ENCODE results near the gene FOXP1. TPM values are rescaled to one million over a fixed set of nuclear protein-coding genes. Genes with fewer than 3 reads are reported as not detected.
A peak's percentile ranks its signal among the peaks of the same experiment; 100 is the strongest.

The FOXP1 gene
- total and polyA plus RNA-seq, 8 donors = 13.4 to 74.1 (median 44.1) TPM

DNA sequence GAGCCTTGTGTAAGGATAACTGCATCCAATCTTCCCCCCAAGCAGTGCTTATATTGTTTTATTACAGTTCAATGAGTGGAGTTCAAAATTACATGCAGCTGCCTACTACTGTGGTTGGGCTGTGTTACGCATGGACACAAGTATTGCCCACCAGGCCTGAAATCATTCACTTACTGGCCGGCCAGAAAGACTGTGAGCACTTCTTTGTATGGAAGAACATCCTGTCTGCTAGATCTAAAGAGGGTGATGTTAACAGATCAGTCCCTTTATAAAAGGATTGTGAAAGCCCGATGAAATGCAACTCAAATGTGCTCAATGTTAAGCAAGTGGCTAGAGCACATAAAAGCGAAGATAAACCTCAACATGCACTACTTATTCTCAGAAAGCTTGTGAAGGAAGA is 132.5 kb downstream of the FOXP1 start:
- intact Hi-C loops (cut with DNase I) = no loop called here
- Histone ChIP-seq H3K27me3 (no peaks in the 10 kb centered on the region), H3K4me3 (no peak overlapping the region), H3K36me3 (no peaks in the 10 kb centered on the region), H3K4me1 (peaks cover 0 to 52% (median 15%) of the 10 kb centered on the region in 3 donors), H3K9me3 (no peaks in the 10 kb centered on the region), H3K27ac (no peak overlapping the region)
- ATAC-seq (no peak), FAIRE-seq (no peak), DNase-seq (no peak)
- TF ChIP-seq, protein P1, sequence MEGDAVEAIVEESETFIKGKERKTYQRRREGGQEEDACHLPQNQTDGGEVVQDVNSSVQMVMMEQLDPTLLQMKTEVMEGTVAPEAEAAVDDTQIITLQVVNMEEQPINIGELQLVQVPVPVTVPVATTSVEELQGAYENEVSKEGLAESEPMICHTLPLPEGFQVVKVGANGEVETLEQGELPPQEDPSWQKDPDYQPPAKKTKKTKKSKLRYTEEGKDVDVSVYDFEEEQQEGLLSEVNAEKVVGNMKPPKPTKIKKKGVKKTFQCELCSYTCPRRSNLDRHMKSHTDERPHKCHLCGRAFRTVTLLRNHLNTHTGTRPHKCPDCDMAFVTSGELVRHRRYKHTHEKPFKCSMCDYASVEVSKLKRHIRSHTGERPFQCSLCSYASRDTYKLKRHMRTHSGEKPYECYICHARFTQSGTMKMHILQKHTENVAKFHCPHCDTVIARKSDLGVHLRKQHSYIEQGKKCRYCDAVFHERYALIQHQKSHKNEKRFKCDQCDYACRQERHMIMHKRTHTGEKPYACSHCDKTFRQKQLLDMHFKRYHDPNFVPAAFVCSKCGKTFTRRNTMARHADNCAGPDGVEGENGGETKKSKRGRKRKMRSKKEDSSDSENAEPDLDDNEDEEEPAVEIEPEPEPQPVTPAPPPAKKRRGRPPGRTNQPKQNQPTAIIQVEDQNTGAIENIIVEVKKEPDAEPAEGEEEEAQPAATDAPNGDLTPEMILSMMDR (IDR thresholded peaks at IDR 0.05) = no peak
- WGBS, 2 donors = 84 to 86% methylated on average over 4 of the region's 4 CpGs

DNA sequence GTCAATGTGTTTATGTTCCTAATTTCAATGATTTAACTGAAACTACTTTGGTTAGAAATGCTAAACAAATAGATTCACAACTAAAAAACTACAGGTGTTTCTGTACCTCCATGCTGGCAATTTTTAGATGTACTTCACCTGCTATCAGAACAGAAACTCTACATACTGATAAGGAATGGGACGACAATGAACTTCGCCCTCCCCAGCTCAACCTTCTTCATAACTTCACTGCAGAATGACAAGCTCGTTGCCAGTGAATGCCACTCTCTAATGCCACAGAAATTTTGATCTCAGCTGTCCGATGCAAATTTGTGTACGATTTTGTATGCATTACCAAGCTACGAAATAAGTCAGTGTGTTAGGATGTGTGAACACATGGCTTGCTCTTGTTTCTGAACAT is 133.4 kb downstream of the FOXP1 start:
- ATAC-seq (peak; percentile 41 to 83 (median 69)), DNase-seq (peak in 1 of 6 donors; percentile 35), FAIRE-seq (no peak)
- TF ChIP-seq, protein P1 (IDR thresholded peaks at IDR 0.05) = no peak
- no peaks in the 10 kb centered on the region for H3K27me3 ChIP-seq
- WGBS, 2 donors = 21 to 23% methylated on average over 6 of the region's 6 CpGs
- H3K36me3 ChIP-seq = no peaks in the 10 kb centered on the region
- intact Hi-C loops (cut with DNase I) = no loop called here
- H3K4me3 ChIP-seq = no peak overlapping the region
- peaks cover 0 to 51% (median 15%) of the 10 kb centered on the region in 3 donors for H3K4me1 ChIP-seq
- no peaks in the 10 kb centered on the region for H3K9me3 ChIP-seq
- peak overlapping the region in 2 of 4 donors; percentile 38 to 52 for H3K27ac ChIP-seq

DNA sequence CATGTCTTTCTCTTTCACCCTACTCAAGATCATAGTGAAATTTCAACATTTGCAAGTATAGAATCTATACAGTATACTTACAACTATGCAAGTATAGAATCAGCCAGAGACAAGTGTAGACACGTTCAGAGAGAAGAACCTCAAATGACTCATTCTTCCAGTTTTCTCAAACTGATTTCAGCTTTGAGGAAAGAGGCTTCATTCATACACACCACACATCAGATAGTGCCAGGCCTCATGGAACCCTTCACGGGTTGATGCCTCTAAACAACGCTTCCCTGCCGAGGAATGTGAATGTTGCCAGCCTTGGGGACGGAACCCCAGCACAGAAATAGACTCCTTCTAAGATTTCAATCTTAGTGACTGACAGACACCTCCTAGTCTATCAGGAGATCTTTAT is 135.7 kb downstream of the FOXP1 start:
- intact Hi-C loops (cut with DNase I) = no loop called here
- no peak overlapping the region for H3K4me3 ChIP-seq
- no peak overlapping the region for H3K27ac ChIP-seq
- no peak for ATAC-seq
- no peaks in the 10 kb centered on the region for H3K27me3 ChIP-seq
- no peak for DNase-seq
- no peak for FAIRE-seq
- no peaks in the 10 kb centered on the region for H3K36me3 ChIP-seq
- H3K9me3 ChIP-seq = no peaks in the 10 kb centered on the region
- TF ChIP-seq, protein P1 (IDR thresholded peaks at IDR 0.05) = no peak
- WGBS, 2 donors = 88 to 93% methylated on average over 5 of the region's 5 CpGs
- H3K4me1 ChIP-seq = peaks cover 0 to 39% (median 4%) of the 10 kb centered on the region in 3 donors

DNA sequence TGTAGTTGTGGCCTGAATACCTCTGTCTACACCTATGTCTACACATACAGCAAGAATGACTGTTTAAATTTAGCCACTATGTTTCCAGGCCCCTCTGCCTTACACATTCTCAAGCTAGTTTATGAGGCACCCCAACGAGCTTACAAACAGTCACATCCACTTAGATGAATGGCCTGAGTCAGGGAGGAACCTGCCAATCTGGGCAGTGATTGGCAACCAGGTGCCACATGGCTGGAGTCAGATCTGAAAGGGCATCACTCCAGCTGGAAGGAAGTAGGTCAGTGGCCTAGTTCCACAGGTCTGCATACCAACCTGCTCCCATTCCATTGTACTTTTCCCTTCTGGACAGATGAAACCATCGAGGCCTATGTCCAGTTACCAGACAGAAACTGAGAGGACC is 136.3 kb downstream of the FOXP1 start:
- FAIRE-seq = no peak
- peak in 1 of 4 donors; percentile 47 for ATAC-seq
- intact Hi-C loops (cut with DNase I) = no loop called here

DNA sequence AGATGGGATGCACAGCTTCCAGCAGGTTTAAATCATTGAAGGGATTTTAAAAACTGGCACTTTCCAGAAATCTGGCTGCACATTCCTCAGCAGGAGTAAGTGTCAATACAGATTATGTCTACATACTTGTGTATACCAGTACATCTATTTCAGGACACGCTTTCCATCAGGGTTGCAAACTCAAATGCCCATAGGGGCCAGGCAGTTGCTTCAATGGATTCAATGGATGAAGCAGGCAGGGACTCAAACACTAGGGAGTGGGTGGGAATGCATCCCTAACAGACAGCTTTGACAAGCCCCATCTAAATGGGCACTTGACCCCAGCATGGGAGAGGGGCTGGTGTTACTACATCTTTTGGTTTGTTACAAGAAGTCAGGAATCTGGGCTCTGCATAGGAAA is 136.8 kb downstream of the FOXP1 start:
- Histone ChIP-seq H3K27me3 (no peaks in the 10 kb centered on the region), H3K27ac (no peak overlapping the region), H3K4me1 (peaks cover 0 to 28% (median 4%) of the 10 kb centered on the region in 3 donors), H3K9me3 (no peaks in the 10 kb centered on the region), H3K36me3 (no peaks in the 10 kb centered on the region), H3K4me3 (no peak overlapping the region)
- ATAC-seq = no peak
- DNase-seq = no peak
- 100% methylated on average over 1 of the region's 1 CpG for WGBS, 2 donors
- TF ChIP-seq, protein P1 (IDR thresholded peaks at IDR 0.05) = no peak
- intact Hi-C loops (cut with DNase I) = no loop called here
- FAIRE-seq = no peak

More for the DNA sequence above, 136.3 kb downstream of the FOXP1 start:
- TF ChIP-seq, protein P1 (IDR thresholded peaks at IDR 0.05) = no peak
- Histone ChIP-seq H3K4me1 (peaks cover 0 to 33% (median 4%) of the 10 kb centered on the region in 3 donors), H3K4me3 (no peak overlapping the region), H3K27ac (no peak overlapping the region), H3K27me3 (no peaks in the 10 kb centered on the region), H3K36me3 (no peaks in the 10 kb centered on the region), H3K9me3 (no peaks in the 10 kb centered on the region)
- 68 to 79% methylated on average over 2 of the region's 2 CpGs for WGBS, 2 donors
- peak in 1 of 6 donors; percentile 23 for DNase-seq
